DMS79 treated with DMSO at 0.1 percent for 48 hours (cell line): ENCODE data around the gene EVA1B.

ENCODE experiments used
- DNase-seq: peaks from one replicate; lab custom pipeline; 2025; lab: John Stamatoyannopoulos, UW

The EVA1B gene

DNA sequence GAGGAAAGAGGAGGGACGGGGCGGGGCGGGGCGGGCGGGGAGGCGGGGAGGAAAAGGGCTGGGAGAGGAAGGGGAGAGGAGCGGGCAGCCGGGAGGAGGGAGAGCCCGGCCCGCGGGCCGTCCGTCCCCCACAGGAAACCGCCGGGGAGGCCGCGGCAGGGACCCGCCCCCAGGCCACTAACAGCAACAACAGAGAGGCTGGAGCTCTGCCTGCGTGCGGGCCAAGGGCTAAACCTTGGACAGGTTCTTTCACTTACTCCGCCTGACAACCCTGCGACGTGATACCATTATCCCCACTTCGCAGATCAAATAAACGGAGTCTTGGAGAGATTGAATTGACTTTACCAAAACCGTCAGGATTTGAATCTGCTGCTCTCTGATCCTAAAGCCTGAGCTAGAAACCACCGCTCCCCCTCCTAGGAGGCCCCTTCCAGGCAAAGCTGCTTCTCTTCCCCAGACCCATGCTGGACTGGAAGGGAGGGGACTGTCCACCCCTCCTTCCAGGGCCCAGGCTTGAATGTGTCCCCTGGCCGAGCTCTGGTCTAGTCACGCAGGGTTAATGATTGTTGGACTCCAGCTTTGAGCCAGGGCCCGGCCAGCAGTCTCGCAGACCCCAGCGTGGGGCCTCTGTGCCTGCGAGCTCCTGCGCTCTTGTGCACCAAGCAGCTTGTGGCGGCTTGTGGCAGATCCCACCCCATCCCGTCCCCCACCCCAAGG lies at the start of gene EVA1B:
Gene EVA1B, minus strand, starts transcription at position 10 of the 717 bp plus-strand sequence. CDS start 608 bp downstream, outside the sequence.
- DNase-seq: peak; percentile 13

DNA sequence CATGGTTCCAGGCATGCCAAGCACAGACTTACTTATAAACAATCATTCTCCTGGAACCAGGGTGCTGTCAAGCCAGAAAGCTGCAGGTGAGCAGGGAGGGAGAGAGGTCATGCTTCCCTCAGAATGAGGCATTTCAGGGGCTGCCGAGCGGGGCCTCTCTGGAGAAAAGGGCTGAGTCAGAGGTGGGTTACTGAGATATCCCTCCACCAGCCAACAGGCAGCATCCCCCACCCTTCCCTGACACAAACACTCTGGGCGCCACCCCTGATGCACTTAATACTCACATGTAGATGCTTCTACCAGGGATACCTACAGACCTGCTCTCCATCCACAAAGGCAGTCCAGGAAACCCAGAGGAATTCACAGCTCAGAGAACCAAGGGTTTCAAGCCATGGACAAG lies 49.2 kb upstream of the EVA1B start:
- DNase-seq: no peak

- peak; percentile 56 for DNase-seq
Observed at GRCh38 chr1:36369061-36369861, 45.8 kb upstream of the EVA1B start.

DNA sequence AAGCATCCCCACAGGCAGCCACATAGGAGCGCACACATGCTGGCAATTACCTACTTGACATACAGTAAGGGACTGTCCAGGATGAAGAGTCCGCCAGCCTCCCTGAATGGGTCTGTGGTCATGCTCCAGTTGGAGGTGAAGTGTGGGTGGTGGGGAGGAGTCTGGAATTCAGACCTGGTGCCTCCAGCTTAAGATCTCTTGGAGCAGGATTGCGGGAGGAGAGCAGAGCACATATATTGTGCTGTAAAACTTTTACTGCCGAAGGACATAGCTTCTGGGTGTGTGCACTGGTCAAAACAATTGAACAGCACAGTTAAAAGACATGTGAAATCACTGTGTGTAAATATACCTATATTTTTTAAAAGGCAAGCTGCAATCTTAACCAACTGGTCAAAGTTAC lies 44.4 kb upstream of the EVA1B start:
- DNase-seq: peak; percentile 90

- no peak for DNase-seq
Observed at GRCh38 chr1:36367066-36367465, 43.6 kb upstream of the EVA1B start.

DNA sequence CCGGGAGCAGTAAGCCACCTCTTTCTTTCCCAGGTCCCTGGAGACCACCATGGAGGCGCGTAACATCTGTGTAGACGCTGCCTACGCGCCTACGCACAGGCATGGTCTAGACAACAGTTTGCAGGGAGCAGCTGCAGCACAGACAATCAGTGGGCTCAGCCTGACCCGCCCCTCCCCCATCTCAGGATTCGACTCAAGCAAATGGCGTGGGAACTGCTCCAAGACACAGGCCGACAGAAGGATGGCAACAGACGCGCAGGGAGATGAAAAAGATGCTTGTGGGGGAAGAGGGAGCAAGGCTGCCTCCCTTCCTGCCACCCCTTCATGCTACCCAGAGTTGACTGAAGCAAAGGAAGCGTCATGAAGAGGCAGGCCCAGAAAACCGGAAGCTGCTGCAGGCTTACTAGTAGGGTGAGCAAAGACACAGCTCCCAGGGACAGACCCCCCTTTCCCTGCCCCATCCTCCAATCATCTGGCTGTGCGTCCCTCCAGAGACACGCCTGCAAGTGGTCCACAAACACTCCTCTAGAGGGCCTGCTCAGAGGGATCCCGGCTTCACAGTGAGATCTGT lies 42.7 kb upstream of the EVA1B start:
- no peak for DNase-seq

DNA sequence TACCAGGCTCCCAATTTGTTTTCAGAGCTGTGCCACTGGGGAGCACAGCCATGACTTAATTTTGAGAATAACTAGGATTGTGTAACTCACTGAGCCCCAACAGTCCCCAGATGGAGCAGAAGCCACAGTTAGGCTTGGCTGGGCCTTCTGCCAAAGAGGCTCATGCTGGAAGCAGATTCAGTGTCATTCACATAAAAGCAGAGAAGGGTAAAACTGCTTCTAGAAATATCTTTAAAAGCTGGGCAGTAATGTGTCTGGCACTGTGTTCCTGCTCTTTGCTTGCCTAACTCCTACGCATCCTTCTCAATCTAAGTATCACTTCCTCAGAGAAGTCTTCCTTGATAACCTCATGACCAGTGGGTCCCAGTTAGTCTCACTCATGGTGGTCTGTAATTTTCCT lies 41.9 kb upstream of the EVA1B start:
- no peak for DNase-seq

GRCh38 chr1:36359911-36360550 lies 36.6 kb upstream of the EVA1B start:
- DNase-seq: peak; percentile 39

GRCh38 chr1:36359383-36359782 lies 35.9 kb upstream of the EVA1B start:
- DNase-seq: peak; percentile 46

DNA sequence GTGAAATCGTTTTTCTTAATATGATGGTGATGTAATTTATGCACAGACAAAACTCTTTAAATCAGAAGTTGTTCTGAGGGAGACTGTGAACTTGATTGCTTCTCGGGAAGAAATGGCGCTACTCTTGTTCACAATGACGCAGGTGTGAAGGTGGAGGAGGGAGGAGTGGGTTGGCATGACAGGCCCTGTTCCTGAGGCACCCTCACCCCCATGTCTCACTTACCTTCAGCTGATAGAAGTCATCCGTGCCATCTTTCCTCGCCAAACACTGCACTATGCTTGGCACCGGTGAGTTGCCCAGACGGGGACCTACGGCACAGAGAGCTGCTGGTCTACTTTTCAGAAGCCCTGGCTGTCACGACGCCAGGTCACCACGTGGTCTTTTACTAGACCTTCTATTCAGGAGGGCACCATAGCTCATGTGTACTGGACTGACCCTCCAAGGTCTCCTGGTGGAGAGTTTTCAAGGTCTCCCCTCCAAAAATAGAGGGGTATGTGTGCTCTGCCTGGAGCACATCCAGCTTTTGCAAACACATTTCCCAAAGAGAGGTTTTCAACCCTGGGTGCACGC lies 35.2 kb upstream of the EVA1B start:
- no peak for DNase-seq

- DNase-seq: no peak
Observed at GRCh38 chr1:36355811-36356210, 32.4 kb upstream of the EVA1B start.

- DNase-seq: no peak
Observed at GRCh38 chr1:36354486-36354885, 31.0 kb upstream of the EVA1B start.

- DNase-seq: no peak
Observed at GRCh38 chr1:36352910-36353878, 29.7 kb upstream of the EVA1B start.

DNA sequence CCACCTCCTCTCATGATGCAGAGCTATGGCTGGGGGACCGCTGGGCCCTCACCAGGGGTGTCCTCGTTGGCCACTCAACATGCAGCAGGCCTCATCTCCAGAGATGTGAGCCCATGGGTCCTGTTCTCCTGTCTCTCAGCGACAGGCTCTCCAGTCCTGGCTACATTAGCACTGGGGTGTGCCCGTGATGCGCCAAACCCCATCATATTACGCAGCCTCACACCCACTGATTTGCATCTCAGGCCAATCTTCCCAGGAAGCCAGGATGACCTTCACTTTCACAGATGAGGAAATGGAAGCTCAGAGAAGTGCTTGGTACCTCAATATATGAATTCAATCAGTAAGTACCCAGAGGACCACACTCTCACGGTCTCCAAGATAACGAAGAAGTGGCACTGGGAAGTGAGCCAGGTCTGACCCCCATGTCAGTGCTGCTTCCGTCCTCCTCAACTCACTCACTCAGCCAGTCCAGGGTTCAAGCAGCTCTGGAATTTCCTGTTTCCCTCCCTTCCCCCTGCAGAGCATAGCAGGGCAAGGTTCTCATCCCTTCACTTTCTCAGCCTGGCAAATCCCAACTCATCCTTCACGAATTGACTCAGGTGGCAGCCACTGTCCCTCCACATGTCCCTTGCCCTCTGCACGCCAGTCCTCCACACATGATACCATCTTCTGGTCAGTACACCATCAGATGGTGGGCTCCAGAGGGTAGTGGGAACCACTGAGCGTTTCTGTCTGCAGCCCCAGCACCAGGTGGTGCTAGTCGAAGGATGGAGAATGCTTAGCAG lies 28.9 kb upstream of the EVA1B start:
- DNase-seq: no peak

GRCh38 chr1:36351227-36351977 lies 28.0 kb upstream of the EVA1B start:
- DNase-seq: peak; percentile 82

GRCh38 chr1:36350659-36351226 lies 27.3 kb upstream of the EVA1B start:
- DNase-seq: no peak

- DNase-seq: no peak
Observed at GRCh38 chr1:36349839-36350238, 26.4 kb upstream of the EVA1B start.

GRCh38 chr1:36349241-36349671 lies 25.8 kb upstream of the EVA1B start:
- DNase-seq: no peak

DNA sequence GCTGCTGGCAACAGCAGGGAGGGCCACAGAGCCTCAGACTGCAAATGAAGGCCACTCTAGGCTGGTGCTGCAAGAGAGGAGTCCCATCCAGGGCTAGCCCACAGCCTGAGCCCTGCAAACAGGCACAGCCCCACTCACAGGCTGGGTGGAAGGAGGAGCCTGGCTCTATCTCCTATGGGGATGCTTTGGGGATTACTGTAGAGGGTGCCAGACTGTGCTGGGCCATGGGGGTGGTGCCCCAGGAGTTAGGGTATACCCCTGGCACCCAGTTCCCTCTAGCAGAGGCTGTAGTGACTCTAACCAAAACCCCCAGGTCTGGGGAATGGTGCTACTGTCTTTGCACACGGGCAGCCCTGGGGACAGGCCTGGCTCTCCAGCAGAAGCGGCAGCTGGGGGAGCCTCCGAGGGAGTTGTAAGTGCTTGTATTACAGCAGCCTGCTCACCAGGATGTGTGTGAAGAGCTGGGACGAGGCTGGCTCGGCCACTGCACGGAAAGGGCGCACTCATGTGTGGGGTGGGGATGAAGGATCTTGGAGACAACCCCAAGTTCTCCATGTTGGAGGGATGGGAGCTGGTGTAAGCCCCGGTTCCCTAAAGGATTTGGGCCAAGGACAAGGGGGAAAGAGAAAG lies 23.4 kb upstream of the EVA1B start:
- no peak for DNase-seq
